CD4-positive, CD25-positive, alpha-beta regulatory T cell (primary cell): ENCODE results near the gene BMP7. TPM values are rescaled to one million over a fixed set of nuclear protein-coding genes. Genes with fewer than 3 reads are reported as not detected.

Experiments used
- ATAC-seq, 2 donors: fragments of 150-1000 bp; cut with Tn5 transposase; one replicate each; pipeline ENCODE4 v1.10.0; 2021; ENCODE audit warnings: low read depth in 2 of 2, moderate number of reproducible peaks in 2 of 2, moderate library complexity in 1 of 2
- DNase-seq, 3 donors: peaks; one replicate each; pipeline versions ENCODE4 v3.0.0 to v3.0.0-alpha.2; 2012 to 2022; ENCODE audit warnings: mixed read lengths in 1 of 3
- H3K27ac ChIP-seq: one replicate; pipeline ENCODE4 v1.7.0; 2013; ENCODE audit warnings: mild to moderate bottlenecking, low read length; ENCODE audit not compliant: insufficient read depth, poor library complexity, severe bottlenecking
- H3K27me3 ChIP-seq: one replicate; pipeline ENCODE4 v1.7.0; 2013; ENCODE audit warnings: low read length; ENCODE audit not compliant: control insufficient read depth, insufficient read depth
- H3K36me3 ChIP-seq: one replicate; pipeline ENCODE4 v1.7.0; 2013; ENCODE audit warnings: mild to moderate bottlenecking, low read length, moderate library complexity; ENCODE audit not compliant: control insufficient read depth, insufficient read depth
- H3K4me1 ChIP-seq: 2 replicates; pipeline ENCODE4 v1.7.0; 2013; ENCODE audit warnings: mild to moderate bottlenecking, low read length; ENCODE audit not compliant: insufficient read depth, control insufficient read depth, poor library complexity, severe bottlenecking
- H3K4me3 ChIP-seq: one replicate; pipeline ENCODE4 v1.7.0; 2013; ENCODE audit warnings: low read depth, mild to moderate bottlenecking, low read length, moderate library complexity
- H3K9me3 ChIP-seq, 2 experiments: 1 replicate in 1 of 2; 2 replicates in 1 of 2; pipeline ENCODE4 v1.7.0; 2013; ENCODE audit warnings: low read length in 2 of 2, mild to moderate bottlenecking in 1 of 2, moderate library complexity in 1 of 2; ENCODE audit not compliant: control insufficient read depth in 2 of 2
- H3K27ac Mint-ChIP-seq, 3 donors: one replicate each; pipeline ENCODE4 v1.8.0; 2020 to 2022; ENCODE audit warnings: mild to moderate bottlenecking in 3 of 3, mixed read lengths in 3 of 3, moderate library complexity in 2 of 3
- H3K27me3 Mint-ChIP-seq: one replicate; pipeline ENCODE4 v1.8.0; 2022; ENCODE audit warnings: mild to moderate bottlenecking, mixed read lengths
- H3K36me3 Mint-ChIP-seq: one replicate; pipeline ENCODE4 v1.8.0; 2020; ENCODE audit warnings: mixed read lengths
- H3K4me1 Mint-ChIP-seq, 4 donors: one replicate each; pipeline ENCODE4 v1.8.0; 2020 to 2022; ENCODE audit warnings: mixed read lengths in 4 of 4, mild to moderate bottlenecking in 1 of 4
- H3K4me3 Mint-ChIP-seq, 4 donors: one replicate each; pipeline ENCODE4 v1.8.0; 2020 to 2022; ENCODE audit warnings: mild to moderate bottlenecking in 4 of 4, mixed read lengths in 4 of 4, moderate library complexity in 3 of 4
- H3K9me3 Mint-ChIP-seq, 7 donors: one replicate each; pipeline ENCODE4 v1.8.0; 2020 to 2022; ENCODE audit warnings: mixed read lengths in 7 of 7, mild to moderate bottlenecking in 3 of 7, moderate library complexity in 2 of 7
- polyA plus RNA-seq, 4 donors: library from polyadenylated mRNA; unstranded; fragments of 300-500 nt; fragmentation: Illumina TruSeq; gene quantifications; one replicate each; pipeline ENCODE4 v1.2.3, GENCODE V29; 2021
- total RNA-seq: library from RNA; stranded (reverse); gene quantifications from one replicate; pipeline ENCODE4 v1.2.3, GENCODE V29; 2022

Gene BMP7
- total and polyA plus RNA-seq, 5 donors from 2014 or later, result not detected

- no peaks in the 10 kb centered on the region for H3K36me3 Mint-ChIP-seq
- no peaks in the 10 kb centered on the region for H3K4me1 Mint-ChIP-seq
- H3K9me3 ChIP-seq, result no peaks in the 10 kb centered on the region
- H3K27me3 ChIP-seq, result no peaks in the 10 kb centered on the region
- H3K27ac Mint-ChIP-seq, result no peak overlapping the region
- H3K27me3 Mint-ChIP-seq, result peaks cover 12% of the 10 kb centered on the region
- H3K4me3 Mint-ChIP-seq, result no peak overlapping the region
- no peaks in the 10 kb centered on the region for H3K4me1 ChIP-seq
- DNase-seq (no peak), ATAC-seq (no peak)
- no peaks in the 10 kb centered on the region for H3K9me3 Mint-ChIP-seq
- H3K27ac ChIP-seq, result no peak overlapping the region
- no peaks in the 10 kb centered on the region for H3K36me3 ChIP-seq
- H3K4me3 ChIP-seq, result no peak overlapping the region
Observed at GRCh38 chr20:57214948-57215347, 51.5 kb downstream of the BMP7 start.

GRCh38 chr20:57214427-57214826 lies 52.0 kb downstream of the BMP7 start:
- H3K9me3 Mint-ChIP-seq, result no peaks in the 10 kb centered on the region
- H3K27me3 ChIP-seq, result no peaks in the 10 kb centered on the region
- no peak overlapping the region for H3K27ac Mint-ChIP-seq
- no peaks in the 10 kb centered on the region for H3K36me3 Mint-ChIP-seq
- H3K27ac ChIP-seq, result no peak overlapping the region
- H3K4me3 Mint-ChIP-seq, result no peak overlapping the region
- H3K27me3 Mint-ChIP-seq, result peaks cover 12% of the 10 kb centered on the region
- ATAC-seq (no peak), DNase-seq (no peak)
- H3K4me1 ChIP-seq, result no peaks in the 10 kb centered on the region
- no peaks in the 10 kb centered on the region for H3K9me3 ChIP-seq
- no peak overlapping the region for H3K4me3 ChIP-seq
- no peaks in the 10 kb centered on the region for H3K36me3 ChIP-seq
- no peaks in the 10 kb centered on the region for H3K4me1 Mint-ChIP-seq

DNA sequence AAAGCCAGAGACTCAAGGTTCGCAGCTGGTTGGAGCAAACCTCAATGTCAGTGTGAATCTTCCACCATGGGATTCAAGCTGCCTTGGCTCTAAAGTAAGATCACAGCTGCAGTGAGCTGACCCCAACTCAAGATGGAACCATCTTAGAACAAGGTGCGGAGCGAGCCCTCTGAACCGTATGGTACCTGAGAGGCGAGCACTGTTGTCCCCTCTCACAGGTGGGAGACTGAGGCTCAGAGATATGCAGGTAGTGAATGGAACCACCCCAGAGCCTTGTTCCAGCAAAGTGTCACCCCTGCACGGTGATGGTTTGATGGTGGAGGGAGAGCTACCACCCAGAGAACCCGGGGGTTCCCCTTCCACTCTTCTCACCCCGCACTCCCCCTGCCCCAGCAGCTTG lies 52.5 kb downstream of the BMP7 start:
- H3K36me3 ChIP-seq, result no peaks in the 10 kb centered on the region
- H3K4me3 ChIP-seq, result no peak overlapping the region
- no peaks in the 10 kb centered on the region for H3K27me3 ChIP-seq
- H3K4me1 ChIP-seq, result no peaks in the 10 kb centered on the region
- no peaks in the 10 kb centered on the region for H3K9me3 Mint-ChIP-seq
- no peak for ATAC-seq
- DNase-seq, result no peak
- H3K27ac Mint-ChIP-seq, result no peak overlapping the region
- H3K36me3 Mint-ChIP-seq, result no peaks in the 10 kb centered on the region
- no peaks in the 10 kb centered on the region for H3K4me1 Mint-ChIP-seq
- H3K27me3 Mint-ChIP-seq, result peaks cover 12% of the 10 kb centered on the region
- no peak overlapping the region for H3K27ac ChIP-seq
- no peaks in the 10 kb centered on the region for H3K9me3 ChIP-seq
- H3K4me3 Mint-ChIP-seq, result no peak overlapping the region

- Mint-ChIP-seq H3K27me3 (peaks cover 12% of the 10 kb centered on the region), H3K27ac (no peak overlapping the region), H3K36me3 (no peaks in the 10 kb centered on the region), H3K9me3 (no peaks in the 10 kb centered on the region), H3K4me1 (no peaks in the 10 kb centered on the region), H3K4me3 (no peak overlapping the region)
- H3K27ac ChIP-seq, result no peak overlapping the region
- H3K27me3 ChIP-seq, result no peaks in the 10 kb centered on the region
- H3K36me3 ChIP-seq, result no peaks in the 10 kb centered on the region
- H3K4me1 ChIP-seq, result no peaks in the 10 kb centered on the region
- DNase-seq, result no peak
- no peaks in the 10 kb centered on the region for H3K9me3 ChIP-seq
- no peak overlapping the region for H3K4me3 ChIP-seq
- ATAC-seq, result no peak
Observed at GRCh38 chr20:57213291-57213690, 53.1 kb downstream of the BMP7 start.

DNA sequence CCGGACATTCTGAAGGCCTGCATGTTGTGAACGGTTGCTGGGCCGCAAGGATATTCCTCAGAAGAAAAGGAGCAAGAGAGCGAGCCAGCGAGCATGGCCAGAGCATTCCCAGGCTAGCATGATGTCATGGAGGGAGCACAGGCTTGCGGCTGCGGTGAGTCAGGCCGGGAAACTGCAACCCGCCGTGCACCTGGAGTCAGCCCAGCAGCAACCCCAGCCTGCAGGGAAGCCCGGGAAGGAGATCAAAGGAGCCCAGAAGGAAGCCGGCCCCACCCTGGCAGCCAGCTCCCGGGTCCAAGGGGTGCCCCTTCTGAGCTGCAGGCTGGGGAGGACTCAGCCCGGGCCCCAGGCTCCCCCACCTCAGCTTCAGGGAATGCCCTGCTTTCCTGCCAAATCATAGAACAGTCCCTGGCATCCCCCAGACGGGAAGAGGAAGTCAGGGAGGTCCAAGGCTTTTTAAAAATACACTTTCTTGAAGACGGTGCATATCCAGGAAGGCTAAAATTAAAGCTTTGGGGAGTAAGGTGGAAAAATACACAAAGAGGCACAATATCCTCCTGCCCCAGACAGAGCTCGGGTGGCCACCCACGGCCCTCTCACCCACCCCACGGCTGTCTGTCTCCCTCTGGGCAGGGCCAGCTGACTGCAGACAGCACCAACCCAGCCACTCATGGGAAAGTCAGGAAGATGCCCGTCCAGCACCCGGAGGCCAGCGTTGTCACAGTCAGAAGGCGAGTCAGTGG lies 53.7 kb downstream of the BMP7 start:
- Histone ChIP-seq H3K4me1 (no peaks in the 10 kb centered on the region), H3K4me3 (no peak overlapping the region), H3K27me3 (no peaks in the 10 kb centered on the region), H3K36me3 (no peaks in the 10 kb centered on the region), H3K9me3 (no peaks in the 10 kb centered on the region), H3K27ac (no peak overlapping the region)
- DNase-seq (no peak), ATAC-seq (no peak)
- no peak overlapping the region for H3K4me3 Mint-ChIP-seq
- H3K27ac Mint-ChIP-seq, result no peak overlapping the region
- no peaks in the 10 kb centered on the region for H3K36me3 Mint-ChIP-seq
- H3K4me1 Mint-ChIP-seq, result no peaks in the 10 kb centered on the region
- H3K27me3 Mint-ChIP-seq, result peaks cover 12% of the 10 kb centered on the region
- H3K9me3 Mint-ChIP-seq, result no peaks in the 10 kb centered on the region

DNA sequence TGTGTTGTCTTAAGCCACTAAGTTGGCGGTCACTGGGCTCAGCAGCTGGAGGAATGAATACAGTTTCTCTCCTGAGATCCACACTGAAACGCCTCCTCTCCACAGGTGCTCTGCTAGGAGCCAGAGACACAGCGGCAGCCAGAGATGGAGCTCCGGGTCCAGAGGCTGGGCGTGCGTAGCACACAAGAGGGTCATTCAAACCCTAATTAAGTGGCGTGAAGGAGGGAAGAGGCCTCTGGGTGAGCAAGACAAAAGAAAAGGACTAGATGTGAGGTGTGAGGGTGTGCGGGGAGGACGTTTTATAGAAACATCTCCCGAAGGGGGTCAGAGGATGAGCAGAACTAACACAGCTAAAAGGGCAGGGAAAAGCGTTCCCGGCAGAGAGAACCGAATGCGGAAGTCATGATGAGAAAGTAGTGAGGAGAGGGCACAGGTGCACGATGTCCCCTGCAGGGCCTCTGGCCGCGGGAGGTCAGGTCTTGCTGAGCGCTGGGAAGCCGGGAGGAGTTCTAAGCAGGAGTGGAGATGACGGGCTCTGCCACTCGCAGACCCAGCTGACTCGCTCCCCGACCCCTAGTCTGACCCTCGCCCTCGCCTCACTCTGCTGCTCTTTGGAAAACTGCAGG lies 54.4 kb downstream of the BMP7 start:
- Mint-ChIP-seq H3K36me3 (no peaks in the 10 kb centered on the region), H3K27ac (no peak overlapping the region), H3K27me3 (peaks cover 7% of the 10 kb centered on the region), H3K9me3 (peaks cover 0 to under 1% (median 0%) of the 10 kb centered on the region in 7 donors), H3K4me1 (no peaks in the 10 kb centered on the region), H3K4me3 (no peak overlapping the region)
- no peaks in the 10 kb centered on the region for H3K27me3 ChIP-seq
- no peaks in the 10 kb centered on the region for H3K36me3 ChIP-seq
- no peaks in the 10 kb centered on the region for H3K9me3 ChIP-seq
- H3K4me1 ChIP-seq, result no peaks in the 10 kb centered on the region
- H3K27ac ChIP-seq, result no peak overlapping the region
- ATAC-seq, result no peak
- no peak overlapping the region for H3K4me3 ChIP-seq
- DNase-seq, result no peak

- Mint-ChIP-seq H3K9me3 (peaks cover 0 to 3% (median 0%) of the 10 kb centered on the region in 7 donors), H3K4me3 (no peak overlapping the region), H3K27me3 (peaks cover 7% of the 10 kb centered on the region), H3K4me1 (no peaks in the 10 kb centered on the region), H3K27ac (no peak overlapping the region), H3K36me3 (no peaks in the 10 kb centered on the region)
- H3K4me3 ChIP-seq, result no peak overlapping the region
- H3K4me1 ChIP-seq, result no peaks in the 10 kb centered on the region
- H3K36me3 ChIP-seq, result no peaks in the 10 kb centered on the region
- no peaks in the 10 kb centered on the region for H3K27me3 ChIP-seq
- H3K9me3 ChIP-seq, result no peaks in the 10 kb centered on the region
- no peak overlapping the region for H3K27ac ChIP-seq
- ATAC-seq, result no peak
- DNase-seq, result no peak
Observed at GRCh38 chr20:57211406-57211805, 55.0 kb downstream of the BMP7 start.

GRCh38 chr20:57210911-57211280 lies 55.5 kb downstream of the BMP7 start:
- ATAC-seq (no peak), DNase-seq (no peak)
- no peaks in the 10 kb centered on the region for H3K36me3 ChIP-seq
- no peaks in the 10 kb centered on the region for H3K36me3 Mint-ChIP-seq
- H3K27ac Mint-ChIP-seq, result no peak overlapping the region
- no peak overlapping the region for H3K4me3 ChIP-seq
- no peaks in the 10 kb centered on the region for H3K27me3 ChIP-seq
- H3K27me3 Mint-ChIP-seq, result peaks cover 7% of the 10 kb centered on the region
- H3K4me1 ChIP-seq, result no peaks in the 10 kb centered on the region
- peaks cover 0 to 4% (median 2%) of the 10 kb centered on the region in 7 donors for H3K9me3 Mint-ChIP-seq
- no peak overlapping the region for H3K27ac ChIP-seq
- no peak overlapping the region for H3K4me3 Mint-ChIP-seq
- no peaks in the 10 kb centered on the region for H3K9me3 ChIP-seq
- H3K4me1 Mint-ChIP-seq, result no peaks in the 10 kb centered on the region
